Natural killer cell (primary cell): ENCODE data around the gene TAS2R16. TPM values are rescaled to one million over a fixed set of nuclear protein-coding genes. Genes with fewer than 3 reads are reported as not detected.
"Not testable (repeated sequence)": the region's sequence is repeated elsewhere in the genome, so short reads cannot be mapped to it uniquely, and the experiment has no call there.

Source experiments
- ATAC-seq, 3 donors: fragments of 150-1000 bp in 2 of 3; fragments of 200-7000 bp in 1 of 3; cut with Tn5 transposase; 1 replicate in 1 of 3; 2 replicates in 2 of 3; pipeline ENCODE4 v1.10.0; 2021; ENCODE audit warnings: mild to moderate bottlenecking in 2 of 3, moderate library complexity in 2 of 3
- DNase-seq, 2 donors: peaks; one replicate each; pipeline versions ENCODE4 v3.0.0 to v3.0.0-alpha.2; 2013 to 2021; ENCODE audit warnings: mixed read lengths in 1 of 2
- H3K27ac ChIP-seq: one replicate; pipeline ENCODE4 v1.5.1; 2013; ENCODE audit warnings: mild to moderate bottlenecking, low read length
- H3K27me3 ChIP-seq: one replicate; pipeline ENCODE4 v1.6.1; 2013; ENCODE audit warnings: low read length; ENCODE audit not compliant: control insufficient read depth, insufficient read depth
- H3K36me3 ChIP-seq: one replicate; pipeline ENCODE4 v1.6.1; 2013; ENCODE audit warnings: low read length; ENCODE audit not compliant: control insufficient read depth, insufficient read depth
- H3K4me1 ChIP-seq: one replicate; pipeline ENCODE4 v1.6.1; 2013; ENCODE audit warnings: low read length; ENCODE audit not compliant: control insufficient read depth, insufficient read depth
- H3K4me3 ChIP-seq: one replicate; pipeline ENCODE4 v1.5.1; 2013; ENCODE audit warnings: low read length
- H3K9me3 ChIP-seq: one replicate; pipeline ENCODE4 v1.6.1; 2013; ENCODE audit warnings: low read length; ENCODE audit not compliant: control insufficient read depth, insufficient read depth
- H3K27ac Mint-ChIP-seq, 2 donors: one replicate each; pipeline ENCODE4 v1.8.0; 2022; ENCODE audit warnings: mild to moderate bottlenecking in 2 of 2, mixed read lengths in 2 of 2, moderate library complexity in 1 of 2
- H3K27me3 Mint-ChIP-seq, 2 donors: one replicate each; pipeline ENCODE4 v1.8.0; 2022; ENCODE audit warnings: low read depth in 2 of 2, mixed read lengths in 2 of 2
- H3K36me3 Mint-ChIP-seq: one replicate; pipeline ENCODE4 v1.8.0; 2022; ENCODE audit warnings: mixed read lengths
- H3K4me1 Mint-ChIP-seq, 2 donors: one replicate each; pipeline ENCODE4 v1.8.0; 2022; ENCODE audit warnings: mixed read lengths in 2 of 2
- H3K4me3 Mint-ChIP-seq: one replicate; pipeline ENCODE4 v1.8.0; 2022; ENCODE audit warnings: mild to moderate bottlenecking, moderate library complexity, mixed read lengths
- H3K9me3 Mint-ChIP-seq, 2 donors: one replicate each; pipeline ENCODE4 v1.8.0; 2022; ENCODE audit warnings: mixed read lengths in 2 of 2
- WGBS: methylation state at CpG from one replicate; pipeline ENCODE4 v1.1.7; 2013; ENCODE audit warnings: missing lambda C conversion rate; ENCODE audit not compliant: insufficient coverage; 5-methylcytosine and 5-hydroxymethylcytosine counted together
- intact Hi-C: fragments of 100-400 bp; cut with micrococcal nuclease; formaldehyde crosslinking; loops from one replicate; pipeline ENCODE4 v1.14.2; 2022
- total RNA-seq, 4 donors: library from RNA; stranded (reverse); fragments of 120-200 nt in 1 of 4; gene quantifications; one replicate each; pipeline versions ENCODE4 v1.2.3 to v1.2.4, GENCODE V29; 2013 to 2022
- TF ChIP-seq, protein P1 (sequence below): fragments of 200-600 bp; IDR thresholded peaks from one replicate; pipeline ENCODE4 v1.8.0; 2022; ENCODE audit warnings: antibody characterized with exemption

TAS2R16 gene
- total RNA-seq, 3 donors from 2014 or later (not counting 1 experiment from before 2014, with no cell fraction given) = not detected

DNA sequence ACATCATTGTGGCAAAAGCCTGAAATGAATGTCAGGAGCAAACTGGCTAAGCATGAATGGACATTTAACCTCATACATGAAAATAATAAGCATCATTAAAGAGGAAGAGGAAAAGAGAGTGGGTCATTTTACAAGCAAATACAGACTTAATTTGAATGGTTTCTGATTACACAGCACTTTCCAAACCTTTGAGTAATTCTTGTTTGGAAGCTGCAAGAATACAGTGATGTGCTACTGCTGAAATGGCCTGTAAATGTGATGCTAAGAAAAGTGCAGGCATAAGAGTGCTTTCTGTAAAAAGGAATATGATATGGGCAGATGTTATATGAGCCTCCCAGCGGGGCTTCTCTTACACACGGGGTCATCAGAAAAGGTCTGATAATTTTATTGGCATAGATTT is 30.2 kb downstream of the TAS2R16 start:
- Mint-ChIP-seq H3K27ac (no peak overlapping the region), H3K4me3 (no peak overlapping the region), H3K9me3 (peaks cover 11 to 13% of the 10 kb centered on the region in 2 donors), H3K27me3 (no peaks in the 10 kb centered on the region), H3K36me3 (no peaks in the 10 kb centered on the region), H3K4me1 (no peaks in the 10 kb centered on the region)
- no peak overlapping the region for H3K27ac ChIP-seq
- no peaks in the 10 kb centered on the region for H3K4me1 ChIP-seq
- intact Hi-C loops = no loop called here
- 82% methylated on average over 2 of the region's 2 CpGs for WGBS
- H3K36me3 ChIP-seq = no peaks in the 10 kb centered on the region
- H3K27me3 ChIP-seq = no peaks in the 10 kb centered on the region
- DNase-seq (no peak), ATAC-seq (no peak)
- TF ChIP-seq, protein P1, sequence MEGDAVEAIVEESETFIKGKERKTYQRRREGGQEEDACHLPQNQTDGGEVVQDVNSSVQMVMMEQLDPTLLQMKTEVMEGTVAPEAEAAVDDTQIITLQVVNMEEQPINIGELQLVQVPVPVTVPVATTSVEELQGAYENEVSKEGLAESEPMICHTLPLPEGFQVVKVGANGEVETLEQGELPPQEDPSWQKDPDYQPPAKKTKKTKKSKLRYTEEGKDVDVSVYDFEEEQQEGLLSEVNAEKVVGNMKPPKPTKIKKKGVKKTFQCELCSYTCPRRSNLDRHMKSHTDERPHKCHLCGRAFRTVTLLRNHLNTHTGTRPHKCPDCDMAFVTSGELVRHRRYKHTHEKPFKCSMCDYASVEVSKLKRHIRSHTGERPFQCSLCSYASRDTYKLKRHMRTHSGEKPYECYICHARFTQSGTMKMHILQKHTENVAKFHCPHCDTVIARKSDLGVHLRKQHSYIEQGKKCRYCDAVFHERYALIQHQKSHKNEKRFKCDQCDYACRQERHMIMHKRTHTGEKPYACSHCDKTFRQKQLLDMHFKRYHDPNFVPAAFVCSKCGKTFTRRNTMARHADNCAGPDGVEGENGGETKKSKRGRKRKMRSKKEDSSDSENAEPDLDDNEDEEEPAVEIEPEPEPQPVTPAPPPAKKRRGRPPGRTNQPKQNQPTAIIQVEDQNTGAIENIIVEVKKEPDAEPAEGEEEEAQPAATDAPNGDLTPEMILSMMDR = no peak
- no peaks in the 10 kb centered on the region for H3K9me3 ChIP-seq
- H3K4me3 ChIP-seq = no peak overlapping the region

- H3K27ac ChIP-seq, H3K36me3 ChIP-seq, H3K4me1 ChIP-seq, H3K4me3 Mint-ChIP-seq, DNase-seq, ATAC-seq, H3K27me3 Mint-ChIP-seq, H3K36me3 Mint-ChIP-seq, intact Hi-C loops, H3K27me3 ChIP-seq, H3K27ac Mint-ChIP-seq, H3K4me3 ChIP-seq, H3K9me3 ChIP-seq, H3K4me1 Mint-ChIP-seq: not testable (repeated sequence)
- WGBS = no CpG with 5 or more reads among the region's 2 CpGs
- H3K9me3 Mint-ChIP-seq = peaks cover 11% of the 10 kb centered on the region in 2 donors
Observed at GRCh38 chr7:122953678-122954077, 41.8 kb downstream of the TAS2R16 start.

GRCh38 chr7:122951006-122951405 is 44.5 kb downstream of the TAS2R16 start:
- DNase-seq = no peak
- intact Hi-C loops = no loop called here

DNA sequence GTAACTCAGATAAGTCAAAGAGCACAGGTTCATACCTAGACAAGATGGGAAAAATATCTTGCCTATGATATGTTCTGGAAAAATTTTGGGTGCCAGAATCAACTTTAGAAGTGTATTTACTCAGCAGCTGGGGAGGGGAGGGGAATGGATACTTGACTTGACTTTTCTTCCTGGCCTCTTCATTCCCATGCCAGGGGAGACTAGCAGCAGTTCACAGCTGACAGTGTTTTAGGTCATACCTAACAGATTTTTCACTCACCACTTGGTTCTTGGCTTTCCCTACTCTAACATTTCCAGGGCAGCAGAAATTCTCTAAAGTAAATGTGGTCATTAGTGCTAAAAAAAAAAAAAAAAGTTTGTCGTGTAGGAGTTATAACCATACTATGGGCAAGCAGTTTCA is 46.3 kb downstream of the TAS2R16 start:
- ATAC-seq = no peak
- Histone ChIP-seq H3K4me3 (no peak overlapping the region), H3K4me1 (no peaks in the 10 kb centered on the region), H3K27ac (no peak overlapping the region), H3K9me3 (no peaks in the 10 kb centered on the region), H3K27me3 (no peaks in the 10 kb centered on the region), H3K36me3 (no peaks in the 10 kb centered on the region)
- TF ChIP-seq, protein P1 = no peak
- H3K36me3 Mint-ChIP-seq = no peaks in the 10 kb centered on the region
- H3K4me3 Mint-ChIP-seq = no peak overlapping the region
- no peak overlapping the region for H3K27ac Mint-ChIP-seq
- H3K4me1 Mint-ChIP-seq = no peaks in the 10 kb centered on the region
- peaks cover 8 to 11% of the 10 kb centered on the region in 2 donors for H3K9me3 Mint-ChIP-seq
- no peak for DNase-seq
- H3K27me3 Mint-ChIP-seq = no peaks in the 10 kb centered on the region
- no CpG with 5 or more reads among the region's 1 CpG for WGBS
- intact Hi-C loops = no loop called here

More at GRCh38 chr7:122951006-122951405, 44.5 kb downstream of the TAS2R16 start:
- Histone ChIP-seq H3K4me3 (no peak overlapping the region), H3K27ac (no peak overlapping the region), H3K4me1 (no peaks in the 10 kb centered on the region), H3K9me3 (no peaks in the 10 kb centered on the region), H3K36me3 (no peaks in the 10 kb centered on the region), H3K27me3 (no peaks in the 10 kb centered on the region)
- Mint-ChIP-seq H3K27me3 (no peaks in the 10 kb centered on the region), H3K4me3 (no peak overlapping the region), H3K9me3 (peaks cover 10% of the 10 kb centered on the region in 2 donors), H3K27ac (no peak overlapping the region), H3K4me1 (no peaks in the 10 kb centered on the region), H3K36me3 (no peaks in the 10 kb centered on the region)
- ATAC-seq = no peak
- 92% methylated on average over 2 of the region's 2 CpGs for WGBS
- TF ChIP-seq, protein P1 = no peak

Other genes starting within 250 kb of the TAS2R16 start
- gene CADPS2, start 109.2 kb downstream of the TAS2R16 start, total RNA-seq = not detected
- not detected for gene SLC13A1, start 204.3 kb upstream of the TAS2R16 start, total RNA-seq